8988T (cell line): ENCODE results near the gene OMP.

Source experiments
- DNase-seq: peaks from one replicate; pipeline ENCODE4 v3.0.0; 2011

OMP gene

DNA sequence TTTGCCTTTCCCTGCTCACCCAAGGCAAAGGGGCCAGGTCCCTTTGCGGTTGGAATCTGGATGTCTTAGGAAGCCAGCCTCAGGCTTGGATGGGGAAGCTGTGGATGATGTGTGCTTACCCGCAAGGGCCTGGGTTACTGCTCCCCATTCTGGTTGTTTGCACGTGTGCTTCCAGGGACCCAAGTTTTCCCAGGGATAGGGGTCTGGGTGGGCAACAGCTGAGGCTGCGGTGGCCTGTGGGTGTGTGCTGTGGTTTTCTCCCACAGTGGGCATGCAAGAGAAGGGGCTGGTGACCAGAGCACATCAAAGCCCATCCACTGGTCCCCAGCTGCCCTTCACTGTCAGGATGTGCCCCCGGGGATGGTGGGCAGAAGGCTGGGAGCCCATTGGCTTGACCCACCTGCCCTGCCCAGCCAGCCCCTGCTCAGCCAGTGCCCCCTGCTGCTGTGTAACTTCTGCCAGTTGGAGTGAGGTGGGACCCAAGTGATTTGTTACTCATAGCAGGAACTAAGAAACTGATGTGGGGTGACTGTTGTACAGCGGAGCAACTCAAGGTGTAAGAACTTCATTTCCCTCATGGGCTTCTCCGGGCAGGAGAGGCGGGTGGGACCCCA lies 32.6 kb upstream of the OMP start:
- no peak for DNase-seq

DNA sequence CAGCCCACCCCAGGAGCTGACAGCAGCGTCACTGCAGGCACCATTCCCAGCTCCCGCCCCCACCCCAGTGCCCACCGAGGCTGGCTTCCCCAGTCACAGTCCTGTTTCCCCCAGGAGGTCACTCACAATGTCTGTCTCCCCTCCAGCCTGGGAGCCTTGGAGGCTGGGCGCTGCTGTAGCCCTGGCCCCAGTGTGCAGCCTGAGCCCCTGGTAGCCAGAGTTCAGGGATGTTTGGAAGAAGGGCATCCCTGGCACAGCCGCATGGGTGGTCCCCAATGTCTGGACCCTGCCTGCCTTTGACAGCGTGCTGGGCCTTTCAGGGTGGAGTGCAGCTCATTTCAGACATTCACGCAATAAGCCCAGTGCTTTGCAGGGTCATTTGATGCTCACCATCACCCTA lies 31.6 kb upstream of the OMP start:
- no peak for DNase-seq

DNA sequence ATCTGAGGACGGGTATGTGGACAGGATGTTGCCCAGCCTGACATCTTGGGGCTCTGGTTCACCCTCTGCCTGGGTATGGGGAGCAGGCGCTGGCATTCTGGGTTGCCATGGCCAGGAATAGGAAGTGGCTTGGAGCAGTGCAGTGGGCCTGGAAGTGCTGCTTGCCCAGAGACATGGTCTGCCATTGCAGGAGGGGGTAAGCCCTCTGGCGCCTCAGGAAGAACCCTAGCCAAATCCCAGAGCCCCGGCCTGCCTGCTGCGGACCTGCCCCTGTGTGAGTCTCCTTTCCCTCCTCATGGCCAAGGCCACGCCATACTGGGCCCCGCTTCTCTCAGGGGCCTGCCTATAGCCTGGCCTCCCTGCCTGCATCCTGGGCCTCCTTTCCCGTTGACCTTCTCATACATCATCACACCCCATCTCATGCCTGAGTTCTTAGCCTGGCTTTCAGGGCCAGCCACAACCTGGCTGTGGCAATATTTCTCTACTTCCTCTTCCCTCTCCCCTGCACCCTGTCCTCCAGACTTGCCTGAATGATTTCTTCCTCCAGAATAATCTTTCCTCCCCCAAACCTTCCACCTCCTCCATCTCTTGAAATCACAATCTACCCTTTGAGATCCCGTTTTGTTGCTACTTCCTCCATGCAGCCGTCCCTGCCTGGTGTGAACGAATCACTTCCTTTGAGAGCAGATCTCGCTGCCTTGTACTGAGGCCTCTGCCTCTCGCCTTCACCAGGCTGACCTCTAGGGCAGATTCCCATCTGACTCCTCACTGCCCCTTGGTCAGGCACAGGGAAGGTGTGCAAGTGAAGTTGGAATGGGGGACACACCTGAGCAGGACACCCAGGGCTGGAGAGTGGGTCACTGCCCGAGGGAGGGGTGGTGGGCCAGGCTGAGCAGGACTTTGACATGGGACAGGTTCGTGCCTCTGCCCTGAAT lies 30.7 kb upstream of the OMP start:
- DNase-seq, result no peak

DNA sequence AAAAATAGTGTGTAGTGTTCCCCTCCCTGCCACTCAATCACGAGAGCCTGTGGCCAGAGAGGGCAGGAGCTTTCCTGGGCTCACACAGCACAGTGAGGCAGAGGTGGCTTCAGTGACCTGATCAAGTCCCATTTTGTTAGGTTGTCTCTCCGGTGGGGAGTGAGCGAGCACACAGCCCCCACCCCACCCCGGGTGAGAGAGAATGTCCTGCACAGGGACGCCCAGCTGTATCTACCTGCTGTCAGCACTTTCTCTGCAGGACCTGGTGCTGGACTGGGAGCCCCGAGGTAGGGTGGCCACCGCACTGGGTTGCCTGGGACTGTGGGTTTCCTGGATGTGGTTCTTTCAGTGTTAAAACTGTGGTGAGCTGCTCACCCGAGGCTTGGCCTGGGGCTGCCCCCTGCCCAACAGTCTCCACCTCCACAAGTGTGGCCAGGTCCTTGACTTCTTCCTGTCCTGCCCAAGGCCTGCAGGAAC lies 29.8 kb upstream of the OMP start:
- no peak for DNase-seq

DNA sequence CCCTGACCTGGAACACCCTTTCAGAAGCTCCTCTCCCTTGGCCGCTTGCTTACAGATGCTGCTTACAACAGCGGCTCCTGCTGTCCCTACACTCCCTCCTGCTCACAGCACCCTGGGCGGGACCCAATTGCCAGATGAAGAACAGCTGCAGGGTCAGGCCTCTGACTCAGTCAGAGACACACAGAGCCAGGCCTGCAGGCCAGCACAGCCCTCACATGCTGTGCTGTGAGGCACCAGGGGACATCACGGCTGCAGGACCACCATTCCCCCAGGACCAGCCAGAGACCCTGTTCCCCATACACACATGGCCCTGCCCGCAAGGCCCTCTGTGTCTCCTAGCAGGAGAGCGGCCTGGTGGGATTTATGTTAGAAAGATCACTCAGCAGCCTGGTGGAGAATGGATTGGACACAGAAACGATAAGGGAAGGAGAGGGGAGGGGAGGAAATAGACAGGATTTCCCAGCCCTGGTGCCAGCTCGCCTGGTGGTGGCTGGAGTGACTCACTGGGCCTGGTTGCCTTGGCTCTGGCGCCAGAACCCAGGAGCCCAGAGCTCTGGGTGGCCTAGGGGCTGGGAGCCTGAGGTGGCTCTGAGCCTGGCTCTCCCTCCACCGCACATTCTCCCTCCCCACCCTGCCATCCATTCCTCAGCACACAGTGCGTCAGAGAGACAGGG lies 29.2 kb upstream of the OMP start:
- peak; percentile 55 for DNase-seq

- no peak for DNase-seq
These were observed 28.4 kb upstream of the OMP start for GRCh38 chr11:77074205-77074604.

GRCh38 chr11:77074626-77075221 lies 27.9 kb upstream of the OMP start:
- DNase-seq, result no peak

GRCh38 chr11:77075425-77075905 lies 27.2 kb upstream of the OMP start:
- DNase-seq, result no peak

GRCh38 chr11:77079666-77080065 lies 23.0 kb upstream of the OMP start:
- no peak for DNase-seq

DNA sequence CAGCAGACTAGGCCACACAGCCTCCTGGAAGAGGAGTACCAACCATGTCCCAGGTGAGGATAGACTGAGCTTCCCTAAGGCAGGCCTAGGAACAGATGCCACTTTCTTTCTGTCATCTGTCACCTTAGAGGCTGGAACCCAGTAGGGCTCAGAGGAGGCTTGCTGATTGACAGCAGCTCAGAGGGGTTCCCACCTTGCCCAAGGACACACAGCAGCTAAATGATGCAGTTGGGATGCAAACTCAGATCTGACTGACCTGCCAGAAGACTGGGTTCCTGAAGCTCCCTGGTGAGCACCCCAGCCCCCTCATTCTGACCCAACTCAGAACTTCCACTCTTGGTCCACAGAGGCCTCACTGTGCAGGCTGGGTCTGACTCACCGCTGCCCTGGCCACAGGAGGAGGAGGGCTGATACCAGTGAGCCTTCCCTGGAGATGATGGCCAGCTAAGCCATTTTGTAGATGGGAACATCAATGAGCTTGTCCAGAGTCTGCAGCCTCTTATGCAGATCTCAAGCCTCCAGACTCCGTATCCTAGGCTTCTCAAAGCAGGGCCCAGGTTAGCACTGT lies 21.9 kb upstream of the OMP start:
- no peak for DNase-seq

DNA sequence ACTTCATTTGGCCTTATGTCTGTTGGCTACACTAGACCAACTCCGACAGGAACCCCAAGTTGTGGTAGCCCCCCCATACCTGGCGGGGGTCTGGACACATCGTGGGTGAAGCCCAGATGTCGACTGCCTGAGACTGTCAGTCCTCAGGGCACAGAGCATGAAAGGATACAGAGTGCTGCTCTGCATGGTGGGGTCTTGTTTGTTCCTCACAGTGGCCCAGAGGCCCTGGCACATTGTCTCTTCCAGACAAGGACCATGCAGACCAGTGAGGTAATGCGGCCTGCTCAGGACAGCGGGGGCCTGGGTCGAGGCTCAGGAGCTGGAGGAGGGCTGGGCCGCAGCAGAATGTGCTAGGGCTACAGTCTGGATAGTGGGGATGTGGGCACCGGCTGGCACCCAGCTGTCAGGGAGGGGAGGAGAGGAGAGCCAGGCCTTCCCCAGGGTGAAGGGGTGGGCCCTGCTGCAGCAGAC lies 21.2 kb upstream of the OMP start:
- DNase-seq, result peak; percentile 1

- peak; percentile 1 for DNase-seq
These were observed 20.4 kb upstream of the OMP start for GRCh38 chr11:77081976-77082836.

- peak; percentile 1 for DNase-seq
These were observed 19.6 kb upstream of the OMP start for GRCh38 chr11:77082838-77083565.

- peak; percentile 1 for DNase-seq
These were observed 18.9 kb upstream of the OMP start for GRCh38 chr11:77083566-77084245.

DNA sequence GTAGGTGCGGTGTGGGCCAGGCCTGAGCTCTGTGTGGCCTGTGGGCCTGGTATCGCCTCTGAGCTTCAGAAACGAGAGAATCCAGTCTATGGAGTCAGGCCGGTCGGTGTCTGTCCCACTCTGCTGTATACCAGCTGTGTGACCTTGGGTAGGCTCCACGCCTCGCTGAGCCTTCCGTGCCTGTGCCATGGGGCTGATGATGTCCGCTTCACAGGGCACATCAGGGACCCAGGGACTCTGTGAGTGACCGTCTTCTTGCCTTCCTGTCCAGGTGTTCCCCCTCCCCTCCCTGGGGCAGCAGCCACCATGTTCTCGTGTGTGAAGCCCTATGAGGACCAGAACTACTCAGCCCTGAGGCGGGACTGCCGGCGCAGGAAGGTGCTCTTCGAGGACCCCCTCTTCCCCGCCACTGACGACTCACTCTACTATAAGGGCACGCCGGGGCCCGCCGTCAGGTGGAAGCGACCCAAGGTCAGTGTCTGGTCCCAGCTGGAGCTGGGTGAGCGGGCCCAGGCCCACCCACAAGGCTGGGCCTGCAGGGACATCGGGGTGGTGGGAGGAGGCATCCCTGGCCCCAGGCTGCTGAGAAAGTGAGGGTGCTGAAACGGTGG lies 18.0 kb upstream of the OMP start:
- DNase-seq, result peak; percentile 7

- no peak for DNase-seq
These were observed 17.0 kb upstream of the OMP start for GRCh38 chr11:77085652-77086051.

GRCh38 chr11:77086521-77087472 lies 15.8 kb upstream of the OMP start:
- no peak for DNase-seq

GRCh38 chr11:77087723-77088225 lies 14.9 kb upstream of the OMP start:
- no peak for DNase-seq
